Measurements from ENCODE around the gene GARNL3.

DNA sequence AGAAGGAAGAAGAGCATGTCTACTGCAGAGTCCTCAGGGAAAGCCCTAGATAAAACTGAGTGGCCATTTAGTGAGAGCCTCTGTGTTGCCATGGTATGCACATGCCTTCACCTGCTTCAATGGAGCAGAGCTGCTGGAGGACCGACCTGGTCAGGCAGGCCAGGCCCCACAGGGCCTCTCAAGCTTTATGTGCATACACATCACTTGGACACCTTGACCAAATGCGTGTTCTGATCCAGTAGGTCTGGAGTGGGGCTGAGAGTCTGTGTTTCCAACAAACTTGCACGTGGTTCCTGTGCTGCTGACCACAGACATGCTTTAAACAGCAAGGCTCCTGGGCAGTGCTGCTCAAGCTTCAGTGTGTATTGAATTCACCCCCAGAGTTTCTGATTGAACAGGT, 81.0 kb downstream of the GARNL3 start:
- TF ChIP-seq STAT1 (IDR thresholded peaks at IDR 0.05; ENCODE audit: unreplicated experiment) (no peak), CREB1 (CRISPR knock-in tag; IDR thresholded peaks at IDR 0.05; ENCODE audit: low read depth) (no peak), EZH2 (IDR thresholded peaks at IDR 0.05; ENCODE audit: low read depth, unreplicated experiment) (no peak), EZH2phosphoT487 (IDR thresholded peaks at IDR 0.05; ENCODE audit: unreplicated experiment) (no peak), POLR2AphosphoS5 (IDR thresholded peaks at IDR 0.05; ENCODE audit: low read depth) (no peak), ZNF331 (CRISPR knock-in tag; IDR thresholded peaks at IDR 0.05; ENCODE audit: low read depth) (no peak), JUNB (IDR thresholded peaks at IDR 0.05; ENCODE audit: unreplicated experiment) (no peak), ZNF114 (CRISPR knock-in tag; IDR thresholded peaks at IDR 0.05) (no peak), NANOG (IDR thresholded peaks at IDR 0.05; ENCODE audit: borderline replicate concordance) (no peak)
- TF ChIP-seq, protein P1, sequence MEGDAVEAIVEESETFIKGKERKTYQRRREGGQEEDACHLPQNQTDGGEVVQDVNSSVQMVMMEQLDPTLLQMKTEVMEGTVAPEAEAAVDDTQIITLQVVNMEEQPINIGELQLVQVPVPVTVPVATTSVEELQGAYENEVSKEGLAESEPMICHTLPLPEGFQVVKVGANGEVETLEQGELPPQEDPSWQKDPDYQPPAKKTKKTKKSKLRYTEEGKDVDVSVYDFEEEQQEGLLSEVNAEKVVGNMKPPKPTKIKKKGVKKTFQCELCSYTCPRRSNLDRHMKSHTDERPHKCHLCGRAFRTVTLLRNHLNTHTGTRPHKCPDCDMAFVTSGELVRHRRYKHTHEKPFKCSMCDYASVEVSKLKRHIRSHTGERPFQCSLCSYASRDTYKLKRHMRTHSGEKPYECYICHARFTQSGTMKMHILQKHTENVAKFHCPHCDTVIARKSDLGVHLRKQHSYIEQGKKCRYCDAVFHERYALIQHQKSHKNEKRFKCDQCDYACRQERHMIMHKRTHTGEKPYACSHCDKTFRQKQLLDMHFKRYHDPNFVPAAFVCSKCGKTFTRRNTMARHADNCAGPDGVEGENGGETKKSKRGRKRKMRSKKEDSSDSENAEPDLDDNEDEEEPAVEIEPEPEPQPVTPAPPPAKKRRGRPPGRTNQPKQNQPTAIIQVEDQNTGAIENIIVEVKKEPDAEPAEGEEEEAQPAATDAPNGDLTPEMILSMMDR (conservative IDR thresholded peaks at IDR 0.05; ENCODE audit: low read depth in 2 of 2): no peak
- TF ChIP-seq, protein P2, sequence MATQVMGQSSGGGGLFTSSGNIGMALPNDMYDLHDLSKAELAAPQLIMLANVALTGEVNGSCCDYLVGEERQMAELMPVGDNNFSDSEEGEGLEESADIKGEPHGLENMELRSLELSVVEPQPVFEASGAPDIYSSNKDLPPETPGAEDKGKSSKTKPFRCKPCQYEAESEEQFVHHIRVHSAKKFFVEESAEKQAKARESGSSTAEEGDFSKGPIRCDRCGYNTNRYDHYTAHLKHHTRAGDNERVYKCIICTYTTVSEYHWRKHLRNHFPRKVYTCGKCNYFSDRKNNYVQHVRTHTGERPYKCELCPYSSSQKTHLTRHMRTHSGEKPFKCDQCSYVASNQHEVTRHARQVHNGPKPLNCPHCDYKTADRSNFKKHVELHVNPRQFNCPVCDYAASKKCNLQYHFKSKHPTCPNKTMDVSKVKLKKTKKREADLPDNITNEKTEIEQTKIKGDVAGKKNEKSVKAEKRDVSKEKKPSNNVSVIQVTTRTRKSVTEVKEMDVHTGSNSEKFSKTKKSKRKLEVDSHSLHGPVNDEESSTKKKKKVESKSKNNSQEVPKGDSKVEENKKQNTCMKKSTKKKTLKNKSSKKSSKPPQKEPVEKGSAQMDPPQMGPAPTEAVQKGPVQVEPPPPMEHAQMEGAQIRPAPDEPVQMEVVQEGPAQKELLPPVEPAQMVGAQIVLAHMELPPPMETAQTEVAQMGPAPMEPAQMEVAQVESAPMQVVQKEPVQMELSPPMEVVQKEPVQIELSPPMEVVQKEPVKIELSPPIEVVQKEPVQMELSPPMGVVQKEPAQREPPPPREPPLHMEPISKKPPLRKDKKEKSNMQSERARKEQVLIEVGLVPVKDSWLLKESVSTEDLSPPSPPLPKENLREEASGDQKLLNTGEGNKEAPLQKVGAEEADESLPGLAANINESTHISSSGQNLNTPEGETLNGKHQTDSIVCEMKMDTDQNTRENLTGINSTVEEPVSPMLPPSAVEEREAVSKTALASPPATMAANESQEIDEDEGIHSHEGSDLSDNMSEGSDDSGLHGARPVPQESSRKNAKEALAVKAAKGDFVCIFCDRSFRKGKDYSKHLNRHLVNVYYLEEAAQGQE (IDR thresholded peaks at IDR 0.05; ENCODE audit: unreplicated experiment): no peak
- TF ChIP-seq, protein P3, sequence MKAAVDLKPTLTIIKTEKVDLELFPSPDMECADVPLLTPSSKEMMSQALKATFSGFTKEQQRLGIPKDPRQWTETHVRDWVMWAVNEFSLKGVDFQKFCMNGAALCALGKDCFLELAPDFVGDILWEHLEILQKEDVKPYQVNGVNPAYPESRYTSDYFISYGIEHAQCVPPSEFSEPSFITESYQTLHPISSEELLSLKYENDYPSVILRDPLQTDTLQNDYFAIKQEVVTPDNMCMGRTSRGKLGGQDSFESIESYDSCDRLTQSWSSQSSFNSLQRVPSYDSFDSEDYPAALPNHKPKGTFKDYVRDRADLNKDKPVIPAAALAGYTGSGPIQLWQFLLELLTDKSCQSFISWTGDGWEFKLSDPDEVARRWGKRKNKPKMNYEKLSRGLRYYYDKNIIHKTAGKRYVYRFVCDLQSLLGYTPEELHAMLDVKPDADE (IDR thresholded peaks at IDR 0.05): no peak
- TF ChIP-seq, protein P4, sequence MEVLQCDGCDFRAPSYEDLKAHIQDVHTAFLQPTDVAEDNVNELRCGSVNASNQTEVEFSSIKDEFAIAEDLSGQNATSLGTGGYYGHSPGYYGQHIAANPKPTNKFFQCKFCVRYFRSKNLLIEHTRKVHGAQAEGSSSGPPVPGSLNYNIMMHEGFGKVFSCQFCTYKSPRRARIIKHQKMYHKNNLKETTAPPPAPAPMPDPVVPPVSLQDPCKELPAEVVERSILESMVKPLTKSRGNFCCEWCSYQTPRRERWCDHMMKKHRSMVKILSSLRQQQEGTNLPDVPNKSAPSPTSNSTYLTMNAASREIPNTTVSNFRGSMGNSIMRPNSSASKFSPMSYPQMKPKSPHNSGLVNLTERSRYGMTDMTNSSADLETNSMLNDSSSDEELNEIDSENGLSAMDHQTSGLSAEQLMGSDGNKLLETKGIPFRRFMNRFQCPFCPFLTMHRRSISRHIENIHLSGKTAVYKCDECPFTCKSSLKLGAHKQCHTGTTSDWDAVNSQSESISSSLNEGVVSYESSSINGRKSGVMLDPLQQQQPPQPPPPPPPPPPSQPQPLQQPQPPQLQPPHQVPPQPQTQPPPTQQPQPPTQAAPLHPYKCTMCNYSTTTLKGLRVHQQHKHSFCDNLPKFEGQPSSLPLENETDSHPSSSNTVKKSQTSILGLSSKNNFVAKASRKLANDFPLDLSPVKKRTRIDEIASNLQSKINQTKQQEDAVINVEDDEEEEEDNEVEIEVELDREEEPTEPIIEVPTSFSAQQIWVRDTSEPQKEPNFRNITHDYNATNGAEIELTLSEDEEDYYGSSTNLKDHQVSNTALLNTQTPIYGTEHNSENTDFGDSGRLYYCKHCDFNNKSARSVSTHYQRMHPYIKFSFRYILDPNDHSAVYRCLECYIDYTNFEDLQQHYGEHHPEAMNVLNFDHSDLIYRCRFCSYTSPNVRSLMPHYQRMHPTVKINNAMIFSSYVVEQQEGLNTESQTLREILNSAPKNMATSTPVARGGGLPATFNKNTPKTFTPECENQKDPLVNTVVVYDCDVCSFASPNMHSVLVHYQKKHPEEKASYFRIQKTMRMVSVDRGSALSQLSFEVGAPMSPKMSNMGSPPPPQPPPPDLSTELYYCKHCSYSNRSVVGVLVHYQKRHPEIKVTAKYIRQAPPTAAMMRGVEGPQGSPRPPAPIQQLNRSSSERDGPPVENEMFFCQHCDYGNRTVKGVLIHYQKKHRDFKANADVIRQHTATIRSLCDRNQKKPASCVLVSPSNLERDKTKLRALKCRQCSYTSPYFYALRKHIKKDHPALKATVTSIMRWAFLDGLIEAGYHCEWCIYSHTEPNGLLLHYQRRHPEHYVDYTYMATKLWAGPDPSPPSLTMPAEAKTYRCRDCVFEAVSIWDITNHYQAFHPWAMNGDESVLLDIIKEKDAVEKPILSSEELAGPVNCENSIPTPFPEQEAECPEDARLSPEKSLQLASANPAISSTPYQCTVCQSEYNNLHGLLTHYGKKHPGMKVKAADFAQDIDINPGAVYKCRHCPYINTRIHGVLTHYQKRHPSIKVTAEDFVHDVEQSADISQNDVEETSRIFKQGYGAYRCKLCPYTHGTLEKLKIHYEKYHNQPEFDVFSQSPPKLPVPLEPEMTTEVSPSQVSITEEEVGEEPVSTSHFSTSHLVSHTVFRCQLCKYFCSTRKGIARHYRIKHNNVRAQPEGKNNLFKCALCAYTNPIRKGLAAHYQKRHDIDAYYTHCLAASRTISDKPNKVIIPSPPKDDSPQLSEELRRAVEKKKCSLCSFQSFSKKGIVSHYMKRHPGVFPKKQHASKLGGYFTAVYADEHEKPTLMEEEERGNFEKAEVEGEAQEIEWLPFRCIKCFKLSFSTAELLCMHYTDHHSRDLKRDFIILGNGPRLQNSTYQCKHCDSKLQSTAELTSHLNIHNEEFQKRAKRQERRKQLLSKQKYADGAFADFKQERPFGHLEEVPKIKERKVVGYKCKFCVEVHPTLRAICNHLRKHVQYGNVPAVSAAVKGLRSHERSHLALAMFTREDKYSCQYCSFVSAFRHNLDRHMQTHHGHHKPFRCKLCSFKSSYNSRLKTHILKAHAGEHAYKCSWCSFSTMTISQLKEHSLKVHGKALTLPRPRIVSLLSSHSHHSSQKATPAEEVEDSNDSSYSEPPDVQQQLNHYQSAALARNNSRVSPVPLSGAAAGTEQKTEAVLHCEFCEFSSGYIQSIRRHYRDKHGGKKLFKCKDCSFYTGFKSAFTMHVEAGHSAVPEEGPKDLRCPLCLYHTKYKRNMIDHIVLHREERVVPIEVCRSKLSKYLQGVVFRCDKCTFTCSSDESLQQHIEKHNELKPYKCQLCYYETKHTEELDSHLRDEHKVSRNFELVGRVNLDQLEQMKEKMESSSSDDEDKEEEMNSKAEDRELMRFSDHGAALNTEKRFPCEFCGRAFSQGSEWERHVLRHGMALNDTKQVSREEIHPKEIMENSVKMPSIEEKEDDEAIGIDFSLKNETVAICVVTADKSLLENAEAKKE (CRISPR knock-in tag; IDR thresholded peaks at IDR 0.05): no peak
